GM12878 (cell line): Measurements from ENCODE around the gene KIAA0319L.

Experiments
- SMARCA5 ChIP-seq: fragments of 450-650 bp; IDR thresholded peaks from 2 replicates; pipeline ENCODE4 v1.6.1; 2017; ENCODE audit warnings: mild to moderate bottlenecking
- SMC3 ChIP-seq: IDR thresholded peaks from 2 replicates; pipeline ENCODE4 v1.6.1; 2011; ENCODE audit warnings: low read length, improper control_type of control experiment, borderline replicate concordance
- ZNF274 ChIP-seq: IDR thresholded peaks from one replicate; pipeline ENCODE4 v1.8.0; 2011; ENCODE audit not compliant: insufficient read length, insufficient read depth

- TF ChIP-seq SMARCA5 (no peak), ZNF274 (no peak), SMC3 (no peak)
Measured at GRCh38 chr1:35554266-35555211, 2.7 kb downstream of the KIAA0319L start.
